Endothelial cell of umbilical vein (primary cell): ENCODE measurements around the gene CLGN. TPM values are rescaled to one million over a fixed set of nuclear protein-coding genes. Genes with fewer than 3 reads are reported as not detected.

Experiments used
- BruUV-seq: library from RNA; stranded (reverse); fragments of 400-500 nt; replicated peaks from 2 replicates; lab custom pipeline; 2021; lab: Mats Ljungman, UMichigan
- CTCF ChIA-PET: fragments of 300-600, 350-600 bp; sonication (Branson Sonifier 250); formaldehyde crosslinking; loops from one replicate; lab custom pipeline; 2021; ENCODE audit warnings: antibody characterized with exemption, inconsistent platforms; lab: Charles Lee
- POLR2A ChIA-PET: fragments of 300-600, 350-600 bp; sonication (Branson Sonifier 250); formaldehyde crosslinking; loops from one replicate; lab custom pipeline; 2021; ENCODE audit warnings: antibody characterized with exemption, inconsistent platforms; lab: Charles Lee
- DNase-seq: peaks from one replicate; pipeline ENCODE4 v3.0.0-alpha.2; 2011; ENCODE audit warnings: low read depth, low spot score
- FAIRE-seq: peaks from 2 replicates; lab custom pipeline; 2011; peaks lifted over from hg19 to GRCh38; lab: Jason Lieb, UNC
- H2AFZ ChIP-seq: 2 replicates; pipeline ENCODE4 v1.6.0; 2012; ENCODE audit warnings: low read depth, low read length, control low read depth, inconsistent platforms
- H3K27ac ChIP-seq: 2 replicates; pipeline ENCODE4 v1.5.1; 2011; ENCODE audit warnings: low read depth, mild to moderate bottlenecking, control low read depth, low read length, moderate library complexity; ENCODE audit not compliant: insufficient read depth
- H3K27me3 ChIP-seq, 2 experiments: 2 replicates each; pipeline versions ENCODE4 v1.6.0 to v1.6.1; 2011; ENCODE audit warnings: low read length in 2 of 2, mixed read lengths in 1 of 2; ENCODE audit not compliant: control insufficient read depth in 2 of 2, insufficient read depth in 2 of 2
- H3K36me3 ChIP-seq, 2 experiments: 2 replicates in 1 of 2; 3 replicates in 1 of 2; pipeline ENCODE4 v1.5.1; 2011; ENCODE audit warnings: low read length in 2 of 2, mild to moderate bottlenecking in 1 of 2, moderate library complexity in 1 of 2; ENCODE audit not compliant: control insufficient read depth in 2 of 2, insufficient read depth in 2 of 2; ENCODE audit errors: extremely low read depth in 1 of 2
- H3K4me1 ChIP-seq: 3 replicates; pipeline ENCODE4 v1.5.1; 2011; ENCODE audit warnings: mild to moderate bottlenecking, low read length; ENCODE audit not compliant: control insufficient read depth, insufficient read depth; ENCODE audit errors: extremely low read depth
- H3K4me2 ChIP-seq: 2 replicates; pipeline ENCODE4 v1.6.1; 2011; ENCODE audit warnings: low read length, control low read depth, mixed read lengths; ENCODE audit not compliant: insufficient read depth
- H3K4me3 ChIP-seq, 3 experiments: fragments of 200-600 bp in 1 of 3; sonication (generic), shearing (Covaris generic) in 1 of 3; replicated peaks in 1 of 3; 2 replicates each; pipeline ENCODE4 v1.5.1; 2011 to 2016; ENCODE audit warnings: control low read depth in 3 of 3, low read length in 3 of 3, mild to moderate bottlenecking in 2 of 3, inconsistent platforms in 1 of 3, low read depth in 1 of 3, moderate library complexity in 1 of 3; ENCODE audit not compliant: insufficient read depth in 1 of 3
- H3K79me2 ChIP-seq: 2 replicates; pipeline ENCODE4 v1.6.0; 2012; ENCODE audit warnings: low read length, inconsistent platforms; ENCODE audit not compliant: control insufficient read depth, insufficient read depth
- H3K9ac ChIP-seq: replicated peaks from 2 replicates; pipeline ENCODE3; 2011; ENCODE audit warnings: low read length, control low read depth; ENCODE audit not compliant: insufficient read depth; ENCODE audit errors: extremely low read depth
- H3K9me1 ChIP-seq: replicated peaks from 3 replicates; pipeline ENCODE4 v1.6.0; 2011; ENCODE audit warnings: mild to moderate bottlenecking, low read length; ENCODE audit not compliant: control insufficient read depth, insufficient read depth; ENCODE audit errors: extremely low read depth
- H3K9me3 ChIP-seq: replicated peaks from 2 replicates; pipeline ENCODE4 v1.5.1; 2012; ENCODE audit warnings: low read length, inconsistent platforms; ENCODE audit not compliant: control insufficient read depth, insufficient read depth
- H4K20me1 ChIP-seq: replicated peaks from 2 replicates; pipeline ENCODE3; 2011; ENCODE audit warnings: mild to moderate bottlenecking, low read length; ENCODE audit not compliant: control insufficient read depth, insufficient read depth; ENCODE audit errors: extremely low read depth
- EZH2 ChIP-seq: IDR thresholded peaks from 2 replicates; pipeline ENCODE4 v1.6.1; 2012; ENCODE audit warnings: borderline replicate concordance, low read depth, mild to moderate bottlenecking, moderate library complexity, low read length, inconsistent platforms; ENCODE audit not compliant: severe bottlenecking
- FOS ChIP-seq: IDR thresholded peaks from 2 replicates; pipeline ENCODE4 v1.6.1; 2011; ENCODE audit warnings: mild to moderate bottlenecking, low read length, moderate library complexity, borderline replicate concordance; ENCODE audit not compliant: insufficient read depth
- GATA2 ChIP-seq: IDR thresholded peaks from 2 replicates; pipeline ENCODE4 v1.7.0; 2011; ENCODE audit warnings: low read depth, mild to moderate bottlenecking, moderate library complexity, mixed read lengths, low read length; ENCODE audit not compliant: insufficient read length, insufficient read depth
- JUN ChIP-seq: IDR thresholded peaks from 2 replicates; pipeline ENCODE4 v1.6.1; 2011; ENCODE audit warnings: borderline replicate concordance, low read depth; ENCODE audit not compliant: insufficient read length, insufficient read depth
- MYC ChIP-seq: IDR thresholded peaks from one replicate; pipeline ENCODE4 v1.6.1; 2011; ENCODE audit warnings: mild to moderate bottlenecking, low read depth, low read length
- POLR2A ChIP-seq: IDR thresholded peaks from 2 replicates; pipeline ENCODE4 v1.6.1; 2012; ENCODE audit warnings: low read depth, mild to moderate bottlenecking, control low read depth, low read length
- POLR2AphosphoS5 ChIP-seq: IDR thresholded peaks from 2 replicates; pipeline ENCODE4 v1.6.1; 2012; ENCODE audit warnings: low read depth, mild to moderate bottlenecking, control low read depth, low read length, moderate library complexity; ENCODE audit not compliant: insufficient read depth
- dilution Hi-C: fragments of 300-500 bp; cut with MboI; formaldehyde crosslinking; loops from one replicate; pipeline ENCODE4 v1.15.0; 2019; ENCODE audit warnings: low sequenced_read_pairs; ENCODE audit not compliant: extremely low pct_ligation_motif_present
- intact Hi-C: fragments of 100-400 bp; cut with micrococcal nuclease; formaldehyde crosslinking; loops from one replicate; pipeline ENCODE4 v1.10.0; 2022
- polyA plus RNA-seq, 4 experiments: library from polyadenylated mRNA; depleted of rRNA in 3 of 4; stranded (reverse) in 3 of 4; unstranded in 1 of 4; fragments of >200 nt; gene quantifications; 2 replicates each; pipeline versions ENCODE4 v1.2.1 to v1.2.3, GENCODE V29; 2011 to 2012; ENCODE audit warnings: missing spikeins in 1 of 4
- total RNA-seq: library from RNA; stranded (reverse); gene quantifications from 2 replicates; pipeline ENCODE4 v1.2.3, GENCODE V29; 2021
- TF ChIP-seq, protein P1 (sequence below), 2 donors: IDR thresholded peaks; 1 replicate in 1 of 2; 2 replicates in 1 of 2; pipeline ENCODE4 v1.5.1; 2011; ENCODE audit warnings: low read length in 2 of 2, mild to moderate bottlenecking in 2 of 2, moderate library complexity in 2 of 2, control low read depth in 1 of 2, inconsistent platforms in 1 of 2, low read depth in 1 of 2; ENCODE audit not compliant: insufficient read depth in 1 of 2; ENCODE audit errors: extremely low read depth in 1 of 2
- TF ChIP-seq, protein P2 (sequence below): IDR thresholded peaks from 2 replicates; pipeline ENCODE4 v1.6.1; 2011; ENCODE audit not compliant: insufficient read depth, insufficient read length

The CLGN gene
- total and polyA plus RNA-seq, 2 donors (not counting 3 experiments of a cell fraction or from before 2014, with no cell fraction given), result 0.12 to 1.00 TPM

DNA sequence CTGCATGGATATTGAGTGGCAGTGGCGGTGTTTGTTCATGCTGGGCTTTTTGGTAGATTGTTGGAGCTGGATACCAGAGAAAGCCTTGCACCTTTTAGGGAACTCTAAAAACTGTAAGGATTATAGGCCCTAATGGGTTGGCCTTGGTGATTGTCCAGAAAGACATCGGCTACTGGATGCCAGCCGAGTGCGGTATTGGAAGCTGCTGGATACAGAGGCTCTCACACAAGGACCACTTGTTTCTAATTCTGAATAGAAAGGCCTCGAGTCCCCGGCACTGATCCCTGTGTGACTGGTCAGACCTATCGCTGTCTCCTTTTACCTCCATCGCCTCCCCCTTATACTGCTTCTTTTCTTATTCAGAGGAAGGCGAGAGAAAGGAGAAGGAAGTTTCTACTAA, 81.3 kb downstream of the CLGN start:
- no peaks in the 10 kb centered on the region for H3K36me3 ChIP-seq
- no peak overlapping the region for H3K9ac ChIP-seq
- no peaks in the 10 kb centered on the region for H3K9me1 ChIP-seq
- peaks cover 9% of the 10 kb centered on the region for H3K4me1 ChIP-seq
- no peaks in the 10 kb centered on the region for H3K9me3 ChIP-seq
- H2AFZ ChIP-seq, result no peak overlapping the region
- no peak overlapping the region for H3K4me2 ChIP-seq
- peaks cover 13 to 16% of the 10 kb centered on the region in 2 experiments for H3K27me3 ChIP-seq
- dilution Hi-C loops, result no loop called here
- CTCF ChIA-PET, result interaction anchor here (0.6 to 2.0 kb wide), 3 partner anchors 14 to 20 kb away, joined by 3 to 9 read pairs (median 8); no protein-coding TSS in a partner anchor
- H3K27ac ChIP-seq, result no peak overlapping the region
- POLR2A ChIA-PET, result no interaction called here
- TF ChIP-seq JUN (no peak), EZH2 (no peak), GATA2 (no peak), MYC (no peak), FOS (no peak), POLR2A (no peak), POLR2AphosphoS5 (no peak)
- TF ChIP-seq, protein P1, sequence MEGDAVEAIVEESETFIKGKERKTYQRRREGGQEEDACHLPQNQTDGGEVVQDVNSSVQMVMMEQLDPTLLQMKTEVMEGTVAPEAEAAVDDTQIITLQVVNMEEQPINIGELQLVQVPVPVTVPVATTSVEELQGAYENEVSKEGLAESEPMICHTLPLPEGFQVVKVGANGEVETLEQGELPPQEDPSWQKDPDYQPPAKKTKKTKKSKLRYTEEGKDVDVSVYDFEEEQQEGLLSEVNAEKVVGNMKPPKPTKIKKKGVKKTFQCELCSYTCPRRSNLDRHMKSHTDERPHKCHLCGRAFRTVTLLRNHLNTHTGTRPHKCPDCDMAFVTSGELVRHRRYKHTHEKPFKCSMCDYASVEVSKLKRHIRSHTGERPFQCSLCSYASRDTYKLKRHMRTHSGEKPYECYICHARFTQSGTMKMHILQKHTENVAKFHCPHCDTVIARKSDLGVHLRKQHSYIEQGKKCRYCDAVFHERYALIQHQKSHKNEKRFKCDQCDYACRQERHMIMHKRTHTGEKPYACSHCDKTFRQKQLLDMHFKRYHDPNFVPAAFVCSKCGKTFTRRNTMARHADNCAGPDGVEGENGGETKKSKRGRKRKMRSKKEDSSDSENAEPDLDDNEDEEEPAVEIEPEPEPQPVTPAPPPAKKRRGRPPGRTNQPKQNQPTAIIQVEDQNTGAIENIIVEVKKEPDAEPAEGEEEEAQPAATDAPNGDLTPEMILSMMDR (IDR thresholded peaks at IDR 0.05; ENCODE audit: extremely low read depth in 1 of 2, insufficient read depth in 1 of 2, low read depth in 1 of 2, low read length in 2 of 2), result no peak
- TF ChIP-seq, protein P2, sequence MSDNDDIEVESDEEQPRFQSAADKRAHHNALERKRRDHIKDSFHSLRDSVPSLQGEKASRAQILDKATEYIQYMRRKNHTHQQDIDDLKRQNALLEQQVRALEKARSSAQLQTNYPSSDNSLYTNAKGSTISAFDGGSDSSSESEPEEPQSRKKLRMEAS, result no peak
- intact Hi-C loops, result no loop called here
- no TSS peak for BruUV-seq
- DNase-seq (no peak), FAIRE-seq (no peak)
- H3K4me3 ChIP-seq, result no peak overlapping the region
- H4K20me1 ChIP-seq, result no peaks in the 10 kb centered on the region
- H3K79me2 ChIP-seq, result no peaks in the 10 kb centered on the region
